GM10847 (cell line): ENCODE measurements around the gene NEDD8.

ENCODE experiments used
- POLR2A ChIP-seq: IDR thresholded peaks from 2 replicates; pipeline ENCODE4 v1.6.1; 2011; ENCODE audit not compliant: insufficient read length; ENCODE audit errors: extremely low read depth

The NEDD8 gene

DNA sequence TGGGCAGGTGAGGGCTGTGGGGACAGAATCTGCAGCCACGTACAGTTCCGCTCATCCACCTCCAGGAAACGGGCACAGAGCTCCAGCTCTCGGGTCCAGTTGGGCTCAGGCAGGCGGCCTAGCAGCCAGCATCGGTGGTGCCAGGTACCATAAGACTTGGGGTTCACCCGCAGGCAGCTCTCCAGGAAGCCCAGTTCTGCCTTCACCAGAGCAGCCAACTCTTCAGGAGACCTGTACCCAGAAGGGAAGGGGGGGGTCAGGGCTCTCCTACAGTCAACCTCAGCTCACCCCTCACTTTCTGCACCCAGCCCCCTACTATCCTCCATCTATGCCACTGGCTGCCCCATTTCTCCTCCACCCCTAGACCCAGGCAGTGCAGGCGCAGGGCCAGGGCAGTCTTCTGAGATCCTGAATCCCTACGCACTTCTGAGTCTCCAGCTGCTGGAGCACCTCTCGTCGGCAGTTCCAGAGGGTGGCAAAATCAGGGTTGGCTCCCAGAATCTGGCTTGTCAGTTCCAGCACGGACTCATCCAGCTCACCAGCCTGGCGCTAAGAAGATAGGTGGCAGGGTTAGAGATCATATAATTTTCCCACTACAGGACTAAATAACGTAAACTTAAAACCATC is 37.9 kb upstream of the NEDD8 start:
- no peak for TF ChIP-seq POLR2A

DNA sequence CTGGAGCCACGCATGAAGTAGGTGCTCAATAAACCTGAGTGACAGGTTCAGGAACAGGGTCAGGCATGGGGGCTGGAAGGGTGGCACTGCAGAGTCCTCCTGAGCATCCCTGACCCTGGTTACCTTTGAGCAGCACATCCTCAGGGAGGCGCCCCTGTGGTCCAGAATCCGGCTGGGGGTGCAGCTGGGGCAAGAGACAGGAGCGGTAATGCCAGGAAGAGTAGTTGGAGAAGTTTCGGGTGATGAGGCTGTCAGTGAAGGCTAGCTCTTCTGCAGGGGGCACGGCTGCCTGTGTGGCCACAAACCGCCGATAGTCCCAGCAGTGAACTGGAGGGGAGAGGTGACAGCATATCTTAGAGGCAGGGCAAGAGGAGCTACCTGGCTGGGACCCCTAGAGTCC is 37.2 kb upstream of the NEDD8 start:
- no peak for TF ChIP-seq POLR2A

DNA sequence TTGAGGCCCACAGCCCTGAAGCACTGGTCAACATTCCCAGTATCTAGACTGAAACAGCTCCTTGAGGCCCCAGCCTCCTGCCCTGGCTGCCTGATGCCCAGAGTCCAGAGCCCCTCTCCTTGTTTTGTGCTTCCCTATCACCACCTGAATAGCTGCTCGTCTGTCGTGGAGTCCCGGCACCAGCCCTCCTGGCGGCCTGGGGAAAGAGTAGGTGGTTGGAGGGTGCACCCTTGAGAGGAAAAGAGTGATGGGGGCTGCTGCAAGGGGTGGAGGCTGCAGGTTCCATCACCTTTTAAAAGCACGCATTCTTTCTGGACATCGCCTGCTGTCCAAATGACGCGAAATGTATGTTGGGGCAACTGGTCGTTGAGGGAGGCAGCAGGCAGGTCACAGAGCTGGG is 36.1 kb upstream of the NEDD8 start:
- no peak for TF ChIP-seq POLR2A

DNA sequence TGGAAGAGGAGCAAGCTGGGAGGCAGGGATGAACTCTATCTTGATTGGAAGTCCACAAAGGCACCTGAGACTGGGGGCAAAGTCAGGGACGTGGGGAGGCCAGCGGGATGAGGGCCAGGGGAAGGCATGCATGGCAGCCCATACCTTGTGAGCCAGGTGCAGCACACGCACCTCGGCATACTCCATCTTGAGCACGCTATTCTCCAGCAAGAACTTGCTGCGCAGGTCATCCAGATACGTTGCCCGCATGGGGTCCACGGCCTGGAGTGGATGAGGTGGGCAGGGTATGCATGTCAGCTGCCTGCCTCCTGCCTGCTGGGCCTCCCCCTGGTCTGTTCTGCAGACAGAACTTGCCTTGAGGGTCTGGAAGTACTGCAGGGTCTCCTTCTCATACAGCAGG is 35.3 kb upstream of the NEDD8 start:
- no peak for TF ChIP-seq POLR2A

DNA sequence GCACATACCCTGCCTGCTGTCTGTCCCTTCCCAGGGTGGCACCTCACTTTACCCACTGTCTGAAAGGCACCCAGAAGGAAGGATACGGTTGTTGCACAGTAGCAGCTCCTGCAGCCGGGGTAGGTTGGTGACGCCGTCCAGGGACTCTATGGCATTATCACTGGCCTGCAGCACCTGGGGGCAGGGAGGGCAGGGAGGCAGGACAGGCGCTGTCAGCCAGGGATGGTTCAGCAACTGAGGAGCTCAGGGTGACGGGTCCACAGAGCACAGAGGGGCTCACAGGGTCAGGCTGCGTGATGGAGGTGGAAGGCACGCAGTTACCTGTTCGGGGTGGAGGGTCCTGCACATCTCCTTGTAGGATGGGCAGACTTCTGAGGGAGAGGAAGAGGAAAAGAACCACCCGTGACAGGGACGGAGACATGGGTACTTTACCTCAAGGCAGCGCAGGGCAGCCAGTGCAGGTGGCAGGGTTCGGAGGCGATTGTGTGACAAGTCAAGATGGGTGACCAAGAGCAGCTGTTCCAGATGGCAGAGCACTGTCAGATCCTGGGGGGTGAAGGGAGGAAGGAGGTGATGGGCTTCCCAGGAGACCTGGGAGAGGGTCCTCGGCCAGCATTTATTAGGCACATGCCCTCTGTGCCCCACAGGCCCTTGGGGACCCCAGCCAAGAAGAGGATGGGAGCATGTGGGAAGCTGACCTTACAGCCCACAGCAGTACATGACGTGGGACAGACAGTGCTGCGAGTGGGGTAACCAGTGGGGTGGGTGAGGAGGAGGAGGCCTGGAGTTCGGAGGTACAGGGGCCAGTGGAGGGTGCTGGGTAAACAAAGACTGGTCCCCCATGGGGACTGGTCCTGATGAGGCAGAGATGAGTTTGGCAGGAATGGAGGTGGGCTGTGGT is 34.4 kb upstream of the NEDD8 start:
- no peak for TF ChIP-seq POLR2A

DNA sequence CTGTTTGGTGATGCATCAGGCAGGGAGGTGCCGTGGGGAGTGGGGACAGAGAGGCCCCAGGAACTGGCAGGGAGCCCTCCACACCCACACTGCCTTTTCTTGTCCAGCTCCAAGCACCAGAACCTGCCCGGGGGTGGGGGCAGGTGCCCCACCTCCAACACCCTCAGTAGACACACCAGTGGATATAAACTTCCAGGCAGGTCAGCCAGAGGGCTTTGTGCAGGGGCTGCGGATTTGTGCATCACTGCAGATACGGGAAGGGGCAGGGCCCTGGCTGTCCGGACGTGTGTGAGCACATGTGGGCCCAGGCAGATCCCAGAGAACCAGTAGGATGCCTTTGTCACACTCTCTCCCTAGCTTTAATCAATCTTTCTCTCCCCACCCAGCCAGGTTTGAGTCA is 32.1 kb upstream of the NEDD8 start:
- TF ChIP-seq POLR2A, result no peak

DNA sequence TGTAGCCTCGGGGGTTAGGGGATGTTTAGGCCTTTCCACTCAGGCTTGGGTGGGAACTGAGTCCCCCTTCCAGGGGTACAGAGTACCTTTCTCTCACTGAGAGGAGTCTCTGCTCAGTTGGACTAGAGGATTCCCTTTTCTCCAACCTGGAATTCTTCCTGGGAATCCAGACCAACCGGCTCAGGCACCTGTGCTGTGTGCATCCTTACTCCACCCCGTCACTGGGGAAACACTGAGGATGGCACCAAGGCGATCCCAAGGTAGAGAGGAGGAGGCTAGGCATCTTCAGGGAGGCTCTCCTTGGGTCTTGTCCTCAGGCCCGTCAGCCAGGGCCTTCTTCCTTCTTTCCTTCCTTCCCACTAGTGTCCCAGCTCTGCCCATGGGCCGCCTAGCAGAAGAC is 31.7 kb upstream of the NEDD8 start:
- TF ChIP-seq POLR2A, result no peak

DNA sequence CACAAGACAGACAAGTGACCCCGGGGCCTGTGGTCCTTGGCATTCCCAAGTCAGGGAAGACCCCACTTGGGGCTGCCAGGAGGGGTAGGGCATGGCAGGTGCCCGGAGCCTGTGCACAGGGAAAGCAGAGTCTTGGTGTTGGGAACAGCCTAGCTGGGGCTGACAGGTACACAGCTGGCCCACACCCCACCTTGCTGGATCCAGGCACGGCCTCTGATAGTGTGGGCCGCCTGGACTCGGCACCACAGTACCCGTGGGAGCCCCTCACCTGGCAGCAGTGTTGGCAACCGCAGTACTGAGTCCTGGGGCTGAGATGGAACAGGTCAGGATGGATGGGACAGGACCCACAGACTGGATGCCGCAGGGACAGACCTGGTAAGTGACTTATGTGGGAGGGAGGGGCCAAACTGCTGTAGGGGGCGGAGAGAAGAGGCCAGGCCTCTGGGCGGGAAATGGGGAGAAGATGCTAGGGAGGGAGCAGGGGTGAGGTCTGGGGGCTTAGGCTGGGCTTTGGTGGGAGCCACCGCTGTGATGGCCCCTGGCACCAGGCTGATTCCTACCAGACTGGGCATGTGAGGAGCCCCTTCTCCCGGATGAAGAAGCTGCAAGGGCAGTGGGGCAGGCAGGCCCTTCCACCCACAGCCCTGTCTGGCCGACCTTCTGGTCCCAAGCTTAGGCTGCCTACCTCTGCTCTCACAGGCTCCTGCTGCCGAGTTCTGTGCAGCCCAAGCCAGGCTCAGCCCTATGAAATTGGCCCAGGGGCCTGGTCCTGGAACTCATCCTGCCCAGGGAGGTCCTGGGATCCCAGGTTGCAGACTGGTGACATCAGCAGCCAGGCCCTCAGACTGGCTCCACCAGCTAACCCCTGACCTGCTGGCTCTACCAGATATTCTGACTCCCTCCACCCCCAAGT is 30.9 kb upstream of the NEDD8 start, which contains the start of gene TGM1:
Gene TGM1, minus strand, starts transcription at position 357 of the 913 bp plus-strand sequence. CDS start 825 bp downstream, outside the sequence.
- no peak for TF ChIP-seq POLR2A

DNA sequence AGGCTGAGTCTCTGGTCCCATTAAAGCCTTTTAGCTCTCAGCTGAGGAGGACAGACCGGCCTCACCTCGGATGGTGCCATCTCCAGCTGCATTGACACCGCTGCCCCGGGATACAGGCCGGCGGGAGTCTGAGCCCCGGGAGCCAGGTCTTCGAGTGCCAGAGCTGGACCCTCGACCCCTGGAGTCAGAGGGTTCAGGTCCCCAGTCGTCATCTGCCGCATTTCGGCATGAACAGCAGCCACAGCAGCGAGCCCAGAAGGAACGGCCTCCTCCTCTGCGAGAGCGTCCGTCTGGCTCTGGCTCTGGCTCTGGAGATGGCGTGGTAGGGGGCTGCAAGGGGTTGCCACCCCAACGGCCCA is 29.8 kb upstream of the NEDD8 start:
- no peak for TF ChIP-seq POLR2A

DNA sequence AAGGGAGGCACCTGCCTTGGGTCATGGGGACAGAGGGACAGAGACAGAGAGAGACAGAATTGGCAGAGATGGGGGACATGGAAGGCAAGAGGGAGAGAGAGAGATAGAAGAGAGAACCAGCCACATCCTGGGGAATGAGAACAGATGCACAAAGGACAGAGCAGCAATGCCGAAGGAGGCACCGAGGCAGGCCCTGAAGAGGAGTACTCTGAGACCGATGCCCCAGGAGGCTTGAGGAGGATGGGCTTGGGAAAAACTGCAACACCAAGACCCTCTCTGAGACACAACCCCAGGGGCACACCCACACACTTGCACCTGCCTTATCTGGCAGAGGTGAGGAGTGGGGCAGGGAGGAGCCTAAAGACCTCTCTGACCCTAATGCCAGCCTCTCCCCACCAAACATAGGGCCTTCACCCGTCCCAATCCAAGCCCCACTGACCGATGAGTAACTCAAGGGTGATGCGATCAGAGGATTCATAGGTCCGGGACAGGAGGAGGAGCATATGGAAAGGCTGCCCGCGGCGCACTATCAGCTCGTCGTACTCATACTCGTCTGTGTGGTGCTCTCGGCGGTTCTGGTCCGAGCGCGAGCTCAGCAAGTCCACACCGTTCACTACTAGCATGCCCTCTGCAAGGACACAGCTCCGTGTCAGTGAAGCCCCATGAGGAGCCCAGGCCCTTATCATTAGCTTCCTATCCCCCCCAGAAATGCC is 29.2 kb upstream of the NEDD8 start:
- no peak for TF ChIP-seq POLR2A

DNA sequence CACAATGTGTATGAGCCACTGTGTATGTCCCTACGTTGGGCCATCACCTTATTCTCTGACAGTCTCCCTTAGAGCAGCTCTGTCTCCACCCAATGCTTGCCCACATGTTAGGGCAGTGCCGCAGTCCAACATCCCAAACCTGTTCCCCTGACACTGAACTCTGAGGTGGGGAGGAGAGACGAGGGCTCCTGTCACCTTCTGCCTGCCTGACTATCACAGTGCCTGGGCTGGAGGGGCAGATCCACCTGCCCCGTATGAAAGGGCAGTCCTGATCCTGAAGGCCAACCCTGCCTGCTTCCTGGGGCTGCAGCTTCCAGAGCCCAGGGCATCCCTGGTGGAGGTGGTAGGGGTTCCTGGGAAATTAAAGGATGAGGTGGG is 28.6 kb upstream of the NEDD8 start:
- TF ChIP-seq POLR2A, result no peak

DNA sequence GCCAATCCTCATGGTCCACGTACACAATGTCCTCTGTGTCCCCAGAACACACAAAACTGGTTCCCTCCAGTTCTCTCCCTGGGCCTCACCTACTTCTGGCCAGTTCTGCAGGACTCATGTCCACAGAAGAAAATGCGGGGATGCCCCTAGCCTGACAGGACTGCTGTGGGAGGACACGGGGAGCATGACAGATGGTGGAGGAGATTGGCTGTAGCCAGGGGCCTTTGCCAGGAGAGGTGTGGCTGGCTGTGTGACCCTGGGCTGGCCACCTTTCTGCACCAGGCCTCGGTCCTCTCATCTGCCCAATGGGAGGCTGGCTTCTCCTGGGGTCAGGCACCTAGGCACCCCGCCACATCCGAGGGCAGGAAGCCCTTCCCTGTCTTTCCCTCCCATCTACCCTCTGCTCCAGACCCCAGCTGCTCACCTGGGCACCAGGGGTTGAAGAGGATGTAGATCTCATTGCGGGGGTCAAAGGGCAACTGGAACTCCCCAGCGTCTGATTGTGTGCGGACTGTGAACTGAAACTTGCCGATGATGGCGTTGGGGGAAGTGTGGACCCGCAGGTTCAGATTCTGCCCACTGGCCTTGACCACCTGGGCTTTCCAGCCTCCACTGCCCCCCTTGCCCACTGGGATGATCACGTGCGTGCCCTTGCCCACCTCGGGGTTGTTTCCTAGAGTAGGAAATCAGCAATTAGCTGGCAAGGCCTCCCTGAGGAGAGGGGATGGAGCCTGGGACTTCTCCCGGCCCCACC is 28.0 kb upstream of the NEDD8 start:
- TF ChIP-seq POLR2A, result no peak

DNA sequence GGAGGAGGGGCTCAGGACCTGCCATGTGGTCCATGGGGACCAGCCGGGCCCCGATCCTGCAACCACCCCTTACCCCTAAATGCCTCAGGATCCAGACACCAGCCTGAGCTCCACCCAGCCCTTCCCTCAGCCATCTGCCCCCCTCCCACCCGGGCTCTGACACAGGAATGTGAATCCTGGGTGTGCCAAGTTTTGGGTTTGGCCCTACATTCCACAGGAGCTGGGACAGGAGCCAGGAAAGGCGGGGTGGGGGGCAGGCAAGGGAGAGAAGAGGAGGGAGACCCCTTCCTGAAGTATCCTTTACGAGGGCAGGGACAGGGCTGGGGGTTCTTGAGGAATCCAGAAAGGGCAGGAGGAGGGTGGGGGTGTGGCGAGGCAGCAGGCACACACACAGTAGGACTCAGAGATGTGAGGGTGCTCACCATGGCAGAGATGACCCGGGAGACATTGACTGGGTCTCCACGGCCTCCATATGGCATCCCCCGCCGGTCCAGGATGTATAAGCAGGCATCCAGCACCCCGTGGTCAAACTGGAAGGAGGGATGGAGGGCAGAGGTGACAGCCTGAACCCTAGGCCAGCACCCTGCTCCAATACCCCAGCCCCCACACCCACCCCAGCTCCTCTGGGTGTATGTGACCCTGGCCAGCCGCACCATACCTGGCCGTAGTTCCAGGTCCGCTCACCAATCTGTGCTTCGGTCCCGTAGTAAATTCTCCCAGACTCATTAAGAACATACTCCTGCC is 27.3 kb upstream of the NEDD8 start:
- no peak for TF ChIP-seq POLR2A
